ENCODE data around the gene SSC4D. TPM values are rescaled to one million over a fixed set of nuclear protein-coding genes. Genes with fewer than 3 reads are reported as not detected.
A peak's percentile ranks its signal among the peaks of the same experiment; 100 is the strongest.
"Not testable (repeated sequence)": the region's sequence is repeated elsewhere in the genome, so short reads cannot be mapped to it uniquely, and the experiment has no call there.

Gene SSC4D
- total and polyA plus RNA-seq, 9 donors, result 0.61 to 1.7 (median 0.91) TPM

- Histone ChIP-seq H3K4me3 (ENCODE audit: low read length) (no peak overlapping the region), H3K27ac (ENCODE audit: low read length) (no peak overlapping the region), H3K9me3 (replicated peaks; ENCODE audit: control insufficient read depth, low read depth, low read length) (no peaks in the 10 kb centered on the region), H3K4me1 (ENCODE audit: control insufficient read depth, insufficient read depth, low read length) (peaks cover 22% of the 10 kb centered on the region), H3K27me3 (ENCODE audit: control insufficient read depth, insufficient read depth, low read length) (no peaks in the 10 kb centered on the region), H3K36me3 (ENCODE audit: control insufficient read depth, insufficient read depth, low read length) (no peaks in the 10 kb centered on the region)
- WGBS (ENCODE audit: insufficient coverage), result 91% methylated on average over 23 of the region's 23 CpGs
- DNase-seq, result no peak
These were observed 9.2 kb downstream of the SSC4D start for GRCh38 chr7:76400248-76400647.

GRCh38 chr7:76397409-76398183, 11.9 kb downstream of the SSC4D start:
- 7% methylated on average over 36 of the region's 45 CpGs for WGBS (ENCODE audit: insufficient coverage)
- no peaks in the 10 kb centered on the region for H3K27me3 ChIP-seq (ENCODE audit: control insufficient read depth, insufficient read depth, low read length)
- H3K36me3 ChIP-seq (ENCODE audit: control insufficient read depth, insufficient read depth, low read length), result no peaks in the 10 kb centered on the region
- peak overlapping the region; percentile 38 for H3K4me3 ChIP-seq (ENCODE audit: low read length)
- H3K27ac ChIP-seq (ENCODE audit: low read length), result no peak overlapping the region
- H3K4me1 ChIP-seq (ENCODE audit: control insufficient read depth, insufficient read depth, low read length), result peaks cover 30% of the 10 kb centered on the region
- no peaks in the 10 kb centered on the region for H3K9me3 ChIP-seq (replicated peaks; ENCODE audit: control insufficient read depth, low read depth, low read length)
- peak; percentile 73 for DNase-seq

GRCh38 chr7:76396864-76397263, 12.6 kb downstream of the SSC4D start:
- H3K9me3 ChIP-seq (replicated peaks; ENCODE audit: control insufficient read depth, low read depth, low read length), result no peaks in the 10 kb centered on the region
- H3K4me1 ChIP-seq (ENCODE audit: control insufficient read depth, insufficient read depth, low read length), result peaks cover 32% of the 10 kb centered on the region
- DNase-seq, result no peak
- WGBS (ENCODE audit: insufficient coverage), result 56% methylated on average over 1 of the region's 8 CpGs
- no peaks in the 10 kb centered on the region for H3K27me3 ChIP-seq (ENCODE audit: control insufficient read depth, insufficient read depth, low read length)
- H3K4me3 ChIP-seq (ENCODE audit: low read length), result no peak overlapping the region
- H3K27ac ChIP-seq (ENCODE audit: low read length), result peak overlapping the region; percentile 86
- H3K36me3 ChIP-seq (ENCODE audit: control insufficient read depth, insufficient read depth, low read length), result no peaks in the 10 kb centered on the region

- Histone ChIP-seq H3K9me3 (replicated peaks; ENCODE audit: control insufficient read depth, low read depth, low read length) (no peaks in the 10 kb centered on the region), H3K36me3 (ENCODE audit: control insufficient read depth, insufficient read depth, low read length) (no peaks in the 10 kb centered on the region), H3K4me1 (ENCODE audit: control insufficient read depth, insufficient read depth, low read length) (peaks cover 32% of the 10 kb centered on the region), H3K27me3 (ENCODE audit: control insufficient read depth, insufficient read depth, low read length) (no peaks in the 10 kb centered on the region), H3K4me3 (ENCODE audit: low read length) (no peak overlapping the region), H3K27ac (ENCODE audit: low read length) (peak overlapping the region; percentile 86)
- WGBS (ENCODE audit: insufficient coverage), result 40% methylated on average over 12 of the region's 13 CpGs
- peak; percentile 84 for DNase-seq
These were observed 13.4 kb downstream of the SSC4D start for GRCh38 chr7:76395965-76396726.

- H3K36me3 ChIP-seq (ENCODE audit: control insufficient read depth, insufficient read depth, low read length); H3K27me3 ChIP-seq (ENCODE audit: control insufficient read depth, insufficient read depth, low read length); DNase-seq; H3K9me3 ChIP-seq (replicated peaks; ENCODE audit: control insufficient read depth, low read depth, low read length); H3K4me3 ChIP-seq (ENCODE audit: low read length): not testable (repeated sequence)
- H3K27ac ChIP-seq (ENCODE audit: low read length), result peak overlapping the region; percentile 86
- 83% methylated on average over 5 of the region's 11 CpGs for WGBS (ENCODE audit: insufficient coverage)
- peaks cover 32% of the 10 kb centered on the region for H3K4me1 ChIP-seq (ENCODE audit: control insufficient read depth, insufficient read depth, low read length)
These were observed 13.9 kb downstream of the SSC4D start for GRCh38 chr7:76395605-76395964.

- 84% methylated on average over 4 of the region's 9 CpGs for WGBS (ENCODE audit: insufficient coverage)
- H3K9me3 ChIP-seq (replicated peaks; ENCODE audit: control insufficient read depth, low read depth, low read length), result no peaks in the 10 kb centered on the region
- no peaks in the 10 kb centered on the region for H3K27me3 ChIP-seq (ENCODE audit: control insufficient read depth, insufficient read depth, low read length)
- no peak overlapping the region for H3K27ac ChIP-seq (ENCODE audit: low read length)
- H3K36me3 ChIP-seq (ENCODE audit: control insufficient read depth, insufficient read depth, low read length), result no peaks in the 10 kb centered on the region
- no peak overlapping the region for H3K4me3 ChIP-seq (ENCODE audit: low read length)
- no peak for DNase-seq
- H3K4me1 ChIP-seq (ENCODE audit: control insufficient read depth, insufficient read depth, low read length), result peaks cover 32% of the 10 kb centered on the region
These were observed 14.5 kb downstream of the SSC4D start for GRCh38 chr7:76394957-76395356.

GRCh38 chr7:76393116-76394031, 16.1 kb downstream of the SSC4D start:
- WGBS (ENCODE audit: insufficient coverage), result under 1% methylated on average over 85 of the region's 99 CpGs
- no peaks in the 10 kb centered on the region for H3K36me3 ChIP-seq (ENCODE audit: control insufficient read depth, insufficient read depth, low read length)
- peaks cover 41% of the 10 kb centered on the region for H3K4me1 ChIP-seq (ENCODE audit: control insufficient read depth, insufficient read depth, low read length)
- DNase-seq, result peak; percentile 98
- peak overlapping the region; percentile 93 for H3K27ac ChIP-seq (ENCODE audit: low read length)
- peak overlapping the region; percentile 62 for H3K4me3 ChIP-seq (ENCODE audit: low read length)
- H3K27me3 ChIP-seq (ENCODE audit: control insufficient read depth, insufficient read depth, low read length), result no peaks in the 10 kb centered on the region
- no peaks in the 10 kb centered on the region for H3K9me3 ChIP-seq (replicated peaks; ENCODE audit: control insufficient read depth, low read depth, low read length)

GRCh38 chr7:76392531-76393115, 16.9 kb downstream of the SSC4D start:
- Histone ChIP-seq H3K9me3 (replicated peaks; ENCODE audit: control insufficient read depth, low read depth, low read length) (no peaks in the 10 kb centered on the region), H3K4me1 (ENCODE audit: control insufficient read depth, insufficient read depth, low read length) (peaks cover 38% of the 10 kb centered on the region), H3K27ac (ENCODE audit: low read length) (peak overlapping the region; percentile 93), H3K4me3 (ENCODE audit: low read length) (peak overlapping the region; percentile 35), H3K27me3 (ENCODE audit: control insufficient read depth, insufficient read depth, low read length) (no peaks in the 10 kb centered on the region), H3K36me3 (ENCODE audit: control insufficient read depth, insufficient read depth, low read length) (no peaks in the 10 kb centered on the region)
- no peak for DNase-seq
- WGBS (ENCODE audit: insufficient coverage), result 21% methylated on average over 9 of the region's 12 CpGs

GRCh38 chr7:76390092-76390491, 19.4 kb downstream of the SSC4D start:
- Histone ChIP-seq H3K36me3 (ENCODE audit: control insufficient read depth, insufficient read depth, low read length) (no peaks in the 10 kb centered on the region), H3K4me3 (ENCODE audit: low read length) (no peak overlapping the region), H3K4me1 (ENCODE audit: control insufficient read depth, insufficient read depth, low read length) (peaks cover 19% of the 10 kb centered on the region), H3K9me3 (replicated peaks; ENCODE audit: control insufficient read depth, low read depth, low read length) (no peaks in the 10 kb centered on the region), H3K27me3 (ENCODE audit: control insufficient read depth, insufficient read depth, low read length) (no peaks in the 10 kb centered on the region), H3K27ac (ENCODE audit: low read length) (no peak overlapping the region)
- 95% methylated on average over 13 of the region's 13 CpGs for WGBS (ENCODE audit: insufficient coverage)
- no peak for DNase-seq

Measured in muscle of leg (tissue), 11 donors.